GM21825 (cell line): ENCODE results near the gene PTPRD.
"Not testable (repeated sequence)": the region's sequence is repeated elsewhere in the genome, so short reads cannot be mapped to it uniquely, and the experiment has no call there.

Experiments used
- ATAC-seq: cut with Tn5 transposase; IDR thresholded peaks from one replicate; pipeline ENCODE4 v1.9.1; 2021; ENCODE audit warnings: mild to moderate bottlenecking, moderate library complexity; ENCODE audit not compliant: unreplicated experiment

PTPRD gene

DNA sequence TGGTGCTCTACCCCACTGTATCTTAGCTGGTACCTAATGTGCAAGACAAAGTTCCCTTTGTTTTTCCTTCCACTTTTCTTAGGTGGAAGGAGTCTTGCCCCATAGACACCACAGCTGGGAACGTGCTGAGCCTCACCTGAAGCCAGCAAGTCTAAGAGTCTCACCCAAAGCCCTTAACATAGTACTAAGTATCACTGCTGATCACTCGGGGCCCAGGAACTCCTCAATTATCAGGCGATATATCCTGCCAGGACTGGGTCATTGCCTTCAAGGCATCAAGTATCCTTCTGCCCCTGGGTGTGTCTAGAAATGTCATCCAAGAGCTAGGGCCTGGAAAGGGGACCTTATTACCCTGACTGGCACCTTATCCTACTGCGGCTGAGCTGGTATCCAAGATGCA lies 123.9 kb downstream of the PTPRD start:
- no peak for ATAC-seq

DNA sequence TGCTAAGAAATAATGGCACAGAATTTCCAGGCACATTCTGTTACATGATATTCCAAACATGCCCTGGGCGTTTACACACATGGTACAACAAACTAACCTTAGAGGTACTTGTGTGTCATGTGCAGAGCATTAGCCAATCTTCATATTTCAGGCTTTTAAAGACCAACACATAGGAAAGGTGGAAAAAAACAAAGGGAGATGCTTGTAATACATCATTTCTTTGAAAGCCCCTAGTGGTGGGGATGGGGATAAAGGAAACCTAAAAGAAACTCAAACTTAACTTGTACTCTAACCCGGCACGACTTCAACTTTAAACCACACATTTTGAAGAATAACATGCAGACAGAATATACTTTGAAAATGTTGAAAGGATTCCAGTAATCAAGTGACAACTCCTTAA lies 133.6 kb downstream of the PTPRD start:
- no peak for ATAC-seq

DNA sequence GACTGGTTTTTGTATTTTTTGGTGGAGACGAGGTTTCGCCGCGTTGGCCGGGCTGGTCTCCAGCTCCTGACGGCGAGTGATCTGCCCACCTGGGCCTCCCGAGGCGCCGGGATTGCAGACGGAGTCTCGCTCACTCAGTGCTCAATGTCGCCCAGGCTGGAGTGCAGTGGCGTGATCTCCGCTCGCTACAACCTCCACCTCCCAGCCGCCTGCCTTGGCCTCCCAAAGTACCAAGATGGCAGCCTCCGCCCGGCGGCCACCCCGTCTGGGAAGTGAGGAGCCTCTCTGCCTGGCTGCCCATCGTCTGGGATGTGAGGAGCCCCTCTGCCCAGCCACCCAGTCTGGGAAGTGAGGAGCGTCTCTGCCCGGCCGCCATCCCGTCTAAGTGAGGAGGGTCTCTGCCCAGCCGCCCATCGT lies 163.6 kb downstream of the PTPRD start:
- not testable (repeated sequence) for ATAC-seq

DNA sequence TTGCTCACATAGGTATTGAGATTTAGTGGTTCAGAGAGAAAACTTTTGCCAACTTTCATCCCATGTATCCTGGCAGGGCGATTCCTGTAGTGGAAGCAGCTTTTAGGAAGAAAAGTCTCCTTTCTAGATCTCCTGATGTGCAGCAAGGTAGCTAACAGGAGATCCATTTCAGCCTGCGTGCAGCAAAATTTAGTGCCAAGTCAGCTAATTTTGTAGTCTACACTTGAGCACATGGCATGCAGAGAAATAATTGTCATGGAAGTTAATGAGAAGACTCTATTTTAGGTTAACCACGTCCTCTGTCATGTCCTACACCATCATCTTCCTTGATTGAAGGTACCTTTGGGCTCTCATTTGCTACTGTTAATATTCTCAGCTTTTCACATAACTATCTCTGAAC lies 165.8 kb downstream of the PTPRD start:
- ATAC-seq: no peak

DNA sequence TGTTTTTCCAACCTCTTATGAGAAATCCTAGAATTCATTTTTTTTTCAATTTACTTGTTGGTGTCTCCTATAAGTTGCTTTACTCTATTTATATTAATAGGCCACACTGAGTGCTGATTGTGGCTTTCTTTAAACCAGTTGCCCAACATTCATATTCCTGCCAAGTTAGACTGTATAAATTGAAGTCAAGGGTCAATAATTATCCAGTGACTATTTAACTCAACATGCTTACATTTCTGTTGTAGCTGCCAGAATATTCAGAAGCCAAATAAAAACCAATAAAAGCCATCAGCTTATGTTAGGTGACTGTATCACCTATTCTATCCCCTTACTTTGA lies 169.0 kb downstream of the PTPRD start:
- no peak for ATAC-seq

DNA sequence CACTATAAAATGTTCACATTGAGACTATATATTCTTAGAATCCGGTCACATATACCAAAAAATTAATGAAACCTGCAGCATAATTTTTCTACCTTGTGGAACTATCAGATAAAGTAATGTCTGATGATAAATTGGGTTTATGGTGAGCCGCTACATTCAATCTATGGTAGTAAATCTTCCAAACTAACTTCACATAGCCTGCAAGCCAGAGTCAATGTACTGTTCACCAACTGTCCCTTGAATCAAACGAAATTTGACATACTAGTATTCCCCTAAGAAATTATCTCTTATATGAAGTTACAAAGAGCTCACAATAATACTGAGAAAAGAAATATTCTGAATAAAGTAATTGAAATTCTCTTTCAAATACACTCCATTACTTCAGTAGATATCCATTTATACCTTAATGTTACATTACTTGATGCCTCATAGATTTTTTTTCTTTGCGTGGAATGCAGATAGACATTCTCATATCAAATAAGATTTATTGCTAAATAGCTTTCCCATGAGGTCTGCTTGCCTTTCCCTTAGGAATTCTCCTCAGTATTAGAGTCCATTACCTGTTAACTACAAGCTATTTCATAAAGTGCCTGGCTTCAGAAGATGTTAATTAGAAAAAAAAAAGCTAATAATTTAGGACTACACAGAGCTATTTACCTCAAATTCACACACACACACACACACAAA lies 169.5 kb downstream of the PTPRD start:
- ATAC-seq: no peak

DNA sequence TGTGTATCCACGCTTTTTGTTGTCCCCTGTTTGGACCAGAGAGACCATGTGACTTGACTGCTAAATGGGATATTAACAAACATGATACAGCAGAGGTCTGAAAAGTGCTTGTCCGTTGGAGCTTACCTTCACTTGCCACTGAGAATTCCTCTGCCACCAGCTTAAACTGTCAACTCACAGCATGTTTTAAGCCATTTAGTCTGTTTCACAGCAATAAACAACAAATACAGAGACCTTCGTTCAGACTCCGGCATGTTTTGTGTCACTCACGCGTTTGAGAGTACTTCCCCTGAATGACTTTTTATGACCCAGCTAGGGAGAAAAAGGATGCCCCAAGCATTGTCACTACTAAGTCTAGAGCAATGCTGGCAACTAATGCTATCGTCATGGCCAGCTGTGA lies 173.8 kb downstream of the PTPRD start:
- no peak for ATAC-seq

DNA sequence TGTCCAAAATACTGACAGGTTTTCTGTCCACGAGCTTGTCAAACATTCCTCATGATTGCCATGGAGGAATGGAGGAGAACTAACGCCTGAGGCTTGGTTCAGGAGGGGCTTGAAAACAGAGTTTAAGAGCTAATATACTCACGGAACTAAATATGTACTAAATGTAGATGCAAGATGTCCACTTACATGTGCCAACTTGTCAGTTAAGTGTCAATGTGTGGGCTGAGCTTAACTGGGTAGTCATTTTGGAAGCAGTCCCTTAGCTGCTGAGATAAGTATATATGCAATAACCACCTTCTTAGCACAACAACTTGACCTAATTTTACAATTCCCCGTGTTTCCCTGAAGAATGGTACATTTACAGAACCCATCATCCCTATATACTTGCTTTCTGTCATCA lies 176.0 kb downstream of the PTPRD start:
- ATAC-seq: no peak

DNA sequence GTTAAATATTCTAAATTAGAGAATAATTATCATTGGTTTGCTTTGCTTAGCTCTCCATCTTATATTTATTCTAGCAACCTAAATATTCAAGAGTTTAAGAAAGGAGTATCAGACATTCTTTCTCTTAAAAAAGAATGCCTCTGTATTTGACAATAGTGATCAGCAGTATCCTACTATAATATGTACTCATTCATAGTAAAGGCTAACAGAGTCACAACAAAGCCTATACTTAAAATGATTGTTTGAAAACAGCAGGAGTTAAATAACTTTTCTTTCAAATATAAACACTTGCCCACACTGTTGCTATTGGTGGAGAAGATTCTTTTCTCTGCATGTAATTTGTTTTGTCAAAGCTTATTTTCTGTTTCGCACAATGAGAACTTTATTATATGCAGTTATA lies 178.4 kb downstream of the PTPRD start:
- no peak for ATAC-seq

DNA sequence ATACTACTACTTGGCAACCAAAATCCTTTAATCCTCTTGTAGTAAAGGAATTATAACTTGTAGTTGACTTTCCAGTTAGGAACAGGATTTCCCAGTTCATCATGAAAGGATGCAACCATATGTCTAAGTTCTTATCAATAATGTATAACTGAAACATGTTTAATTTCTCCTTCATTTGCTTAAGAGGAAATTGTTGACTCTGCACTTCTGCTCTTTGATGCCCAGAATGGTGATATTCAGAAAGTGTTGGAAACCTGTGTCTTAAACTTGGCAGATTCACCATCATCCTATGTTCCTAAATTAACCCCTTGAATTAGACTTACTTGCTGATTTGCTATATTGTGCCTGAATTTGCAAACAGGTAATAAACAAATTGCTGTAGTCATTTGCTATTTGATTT lies 201.5 kb downstream of the PTPRD start:
- ATAC-seq: no peak

DNA sequence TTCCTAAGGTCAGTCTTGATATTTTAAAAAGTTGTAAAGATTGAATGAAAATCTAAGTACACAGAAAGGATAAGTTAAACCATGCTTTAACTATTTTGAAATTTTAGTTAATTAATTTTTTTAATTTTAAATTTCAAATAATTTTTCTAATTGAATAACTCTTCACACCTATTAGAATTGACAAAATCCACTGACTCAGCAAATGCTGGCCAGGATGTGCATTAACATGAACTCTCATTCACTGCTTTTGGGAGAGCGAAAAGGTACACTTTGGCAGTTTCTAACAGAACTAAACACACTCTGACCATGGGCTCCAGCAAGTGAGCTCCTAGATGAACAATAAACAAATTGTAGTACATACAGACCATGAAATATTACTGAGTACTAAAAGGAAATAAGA lies 209.5 kb downstream of the PTPRD start:
- ATAC-seq: no peak

DNA sequence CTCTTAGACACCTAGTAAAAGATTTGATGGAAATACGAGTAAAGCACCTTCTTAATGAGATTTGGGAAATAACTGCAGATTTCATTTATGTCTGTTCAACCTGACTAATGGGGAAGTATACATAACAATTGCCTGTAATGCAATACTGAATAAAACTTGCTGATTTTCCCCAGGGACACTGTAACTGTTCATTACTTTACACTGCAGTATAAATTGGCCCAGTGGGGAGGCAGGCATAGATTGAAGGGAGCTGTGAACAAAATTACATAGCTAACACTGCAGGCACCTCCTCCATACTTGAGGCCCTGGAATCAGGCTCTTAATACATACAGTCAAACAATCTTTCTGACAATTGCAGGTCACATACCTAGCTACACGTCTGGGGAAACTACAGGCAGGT lies 216.2 kb downstream of the PTPRD start:
- no peak for ATAC-seq

DNA sequence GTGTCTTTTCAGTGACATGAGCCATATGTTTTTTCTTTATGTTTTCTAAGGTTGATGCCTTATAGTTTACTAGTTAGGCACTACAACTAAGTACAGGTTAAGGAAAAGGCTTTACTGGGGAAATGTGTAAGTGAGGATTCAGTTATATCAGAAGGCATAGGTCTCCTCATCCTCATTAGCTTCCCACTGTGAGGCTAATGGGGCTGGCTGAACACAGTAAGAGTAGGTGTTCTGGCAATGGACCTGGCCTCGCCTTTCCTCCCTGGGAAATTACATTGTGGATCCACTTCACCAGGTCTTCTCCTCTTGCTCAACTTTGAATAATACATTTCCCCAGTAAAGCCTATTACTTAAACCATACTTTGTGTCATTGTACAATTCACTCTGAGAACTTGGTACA lies 225.5 kb downstream of the PTPRD start:
- no peak for ATAC-seq

DNA sequence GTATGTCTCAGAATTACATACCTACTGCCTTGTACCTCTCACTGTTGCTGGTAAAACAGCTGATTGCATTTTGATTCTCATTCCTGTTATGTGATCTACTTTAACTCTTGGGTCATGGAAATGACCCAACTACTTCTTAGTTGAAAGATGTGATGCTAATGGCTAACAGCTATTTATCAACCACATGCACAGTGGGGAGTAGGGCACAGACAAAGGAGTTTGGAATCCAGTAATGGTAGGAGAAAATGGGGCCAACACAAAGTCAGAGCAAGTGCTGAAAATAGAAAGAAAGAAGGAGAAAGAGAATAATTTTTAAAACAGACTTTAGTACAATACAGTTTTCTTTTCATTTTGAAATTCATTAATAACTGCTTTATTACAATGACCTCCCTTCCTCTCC lies 241.0 kb downstream of the PTPRD start:
- ATAC-seq: no peak

DNA sequence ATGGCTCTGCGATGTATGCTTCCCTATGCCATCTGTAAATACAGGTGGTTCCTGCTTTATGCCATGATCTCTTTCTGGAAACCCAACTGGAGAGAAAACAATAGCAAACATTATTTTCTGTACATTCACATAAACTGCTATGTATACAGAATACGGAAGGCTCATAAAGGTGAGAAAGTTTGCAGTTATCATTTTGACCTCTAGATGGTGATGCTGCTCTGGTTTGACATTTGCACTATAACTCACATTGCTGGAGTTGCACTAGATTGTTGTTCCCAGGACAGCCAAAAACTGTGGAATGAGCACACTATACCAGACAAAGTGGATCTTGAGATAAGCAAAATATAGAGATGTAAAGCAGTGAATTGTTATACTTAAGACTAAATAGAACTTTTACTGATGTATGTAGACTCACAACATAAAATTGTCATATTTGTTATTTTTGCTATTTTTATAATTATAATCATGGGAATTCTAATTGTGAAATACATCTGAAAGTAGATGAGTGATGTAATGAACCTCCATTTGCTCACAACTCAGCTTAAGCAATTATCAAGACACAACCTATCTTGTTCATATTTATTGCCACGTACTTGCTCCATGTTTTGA lies 246.5 kb downstream of the PTPRD start:
- peak; percentile 91 for ATAC-seq

DNA sequence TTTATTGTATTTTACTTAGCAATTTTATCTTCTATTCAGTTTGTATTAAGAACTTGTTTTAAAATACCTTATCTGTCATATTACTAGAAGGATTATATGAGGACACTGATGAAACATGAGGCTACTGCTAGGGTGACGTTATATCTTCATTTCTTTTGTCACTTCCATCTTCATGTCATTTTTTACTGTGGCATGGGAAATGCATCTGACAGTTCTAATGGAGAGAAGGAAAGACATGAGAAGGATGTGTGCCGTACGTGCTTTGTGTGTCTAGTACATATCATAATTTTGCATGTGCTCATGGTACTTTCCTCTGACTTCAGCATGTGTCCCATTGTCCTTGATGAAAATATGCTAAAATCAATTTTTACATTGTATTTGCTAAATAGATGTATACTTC lies 258.2 kb downstream of the PTPRD start:
- no peak for ATAC-seq

DNA sequence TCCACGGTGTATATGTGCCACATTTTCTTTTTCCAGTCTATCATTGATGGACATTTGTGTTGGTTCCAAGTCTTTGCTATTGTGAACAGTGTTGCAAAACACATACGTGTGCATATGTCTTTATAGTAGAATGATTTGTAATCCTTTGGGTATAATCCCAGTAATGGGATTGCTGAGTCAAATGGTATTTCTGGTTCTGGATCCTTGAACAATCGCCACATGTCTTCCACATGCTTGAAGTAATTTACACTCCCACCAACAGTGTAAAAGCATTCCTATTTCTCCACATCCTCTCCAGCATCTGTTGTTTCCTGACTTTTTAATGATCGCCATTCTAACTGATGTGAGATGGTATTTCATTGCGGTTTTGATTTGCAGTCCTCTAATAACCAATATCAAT lies 267.2 kb downstream of the PTPRD start:
- ATAC-seq: not testable (repeated sequence)

DNA sequence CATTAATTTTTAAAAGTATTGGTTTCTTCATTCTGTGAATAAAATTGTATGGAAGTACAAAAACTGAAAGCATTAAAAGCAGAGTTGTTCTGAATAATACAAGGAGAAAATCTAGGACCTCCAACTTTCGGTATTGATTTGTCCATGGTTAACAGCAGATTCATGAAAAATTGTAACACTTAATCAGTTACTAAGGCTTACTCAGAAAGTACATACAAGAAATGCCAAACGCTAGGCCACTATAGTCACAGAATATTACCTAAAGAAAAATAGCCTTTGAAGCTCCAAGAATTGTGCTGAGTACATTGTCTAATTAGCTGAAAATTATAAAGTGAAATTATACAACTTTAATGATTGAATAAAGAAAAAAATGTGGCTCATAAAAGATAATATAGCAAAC lies 271.7 kb downstream of the PTPRD start:
- ATAC-seq: no peak

DNA sequence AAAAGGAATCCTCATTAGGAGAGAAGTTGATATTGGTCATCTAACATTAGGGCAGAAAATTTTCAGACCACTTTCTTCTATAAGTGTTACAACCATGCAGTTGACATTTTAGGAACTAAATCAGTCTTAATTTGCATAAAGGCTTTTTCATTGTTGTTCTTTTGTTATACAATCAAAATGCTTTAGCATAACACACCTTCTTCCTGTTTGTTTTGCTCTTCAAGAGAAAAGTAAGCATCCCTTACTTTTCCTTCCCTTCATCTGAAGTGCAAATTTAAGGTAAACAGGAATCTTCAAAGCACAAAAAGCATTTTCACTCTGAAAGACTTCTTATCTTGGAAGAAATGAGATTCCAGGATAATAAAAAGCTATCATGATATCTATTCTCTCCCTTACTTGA lies 273.6 kb downstream of the PTPRD start:
- no peak for ATAC-seq

DNA sequence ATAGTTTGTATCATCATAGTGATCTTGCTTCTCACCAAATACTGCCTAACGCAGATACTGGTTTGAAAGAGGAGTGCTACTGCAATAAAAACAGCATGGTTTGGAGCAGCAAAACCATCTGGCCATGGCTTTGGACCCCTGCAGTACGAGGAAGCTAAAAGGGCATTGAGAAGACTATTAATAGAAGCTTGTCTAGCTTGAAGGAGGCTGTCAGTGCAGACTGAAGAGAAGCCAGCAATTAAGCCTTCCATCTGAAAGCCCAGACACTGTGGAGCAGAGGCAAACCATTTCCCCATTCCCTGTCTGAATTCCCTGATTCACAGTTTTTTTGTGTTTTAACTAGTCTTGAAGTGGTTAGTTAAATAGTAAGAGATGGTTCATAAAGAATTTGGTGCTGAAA lies 281.6 kb downstream of the PTPRD start:
- ATAC-seq: no peak

DNA sequence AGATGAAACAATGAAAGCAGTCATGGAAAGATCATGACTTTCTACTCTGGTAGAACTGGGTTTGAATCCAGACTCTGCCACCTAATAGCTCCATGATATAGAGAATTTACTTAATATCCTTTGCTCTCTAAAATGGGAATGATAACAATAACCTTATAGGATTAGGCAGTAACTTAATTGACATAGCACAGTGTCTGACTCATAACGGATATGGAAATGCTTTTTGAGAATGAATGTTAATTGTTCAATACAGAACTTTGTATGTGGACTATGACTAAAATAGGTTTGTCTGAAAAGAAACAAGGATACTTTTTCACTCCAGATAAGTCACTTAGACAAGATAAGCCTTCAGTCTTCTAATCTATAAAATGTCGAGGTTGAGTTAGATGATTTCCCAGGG lies 330.7 kb downstream of the PTPRD start:
- no peak for ATAC-seq

DNA sequence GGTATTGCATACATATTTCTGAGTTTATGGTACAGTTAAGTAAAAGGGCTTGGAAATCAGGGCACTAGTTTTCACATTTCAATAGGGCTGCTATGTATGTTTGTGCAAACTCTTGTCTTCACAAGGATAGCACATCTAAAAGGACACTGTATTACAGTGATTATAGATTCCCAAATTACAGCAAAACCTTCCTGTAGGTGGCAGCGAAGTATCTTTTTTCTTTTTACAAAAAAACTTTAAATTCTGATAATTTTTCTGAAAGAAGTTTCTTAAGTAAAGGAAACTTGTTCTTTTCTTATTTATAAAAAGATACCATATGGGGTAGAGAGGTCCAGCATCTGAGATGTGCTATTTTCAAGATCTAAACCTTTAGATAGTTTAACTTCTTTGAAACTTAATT lies 337.8 kb downstream of the PTPRD start:
- ATAC-seq: no peak

DNA sequence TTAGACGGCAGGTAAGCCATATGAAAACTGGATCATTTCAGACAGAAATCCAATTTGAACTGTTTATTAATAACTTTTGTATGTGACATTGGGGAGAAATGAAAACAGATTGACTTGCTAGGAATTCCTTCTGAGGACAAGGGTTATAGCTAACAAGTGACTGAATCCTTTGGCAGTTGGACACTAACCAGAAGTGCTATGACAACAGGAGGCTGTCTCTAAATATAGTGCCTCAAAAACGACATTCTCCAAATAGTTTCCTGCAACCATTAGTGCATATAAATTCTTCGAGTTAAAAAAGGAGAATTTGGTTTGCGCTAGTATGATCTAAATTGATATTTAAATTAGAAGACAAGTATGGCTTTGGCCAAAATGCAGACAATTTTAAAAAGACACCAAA lies 338.6 kb downstream of the PTPRD start:
- ATAC-seq: no peak
